HFFc6 (cell line): Measurements from ENCODE around the gene RETSAT. TPM values are rescaled to one million over a fixed set of nuclear protein-coding genes. Genes with fewer than 3 reads are reported as not detected.
"Not testable (repeated sequence)": the region's sequence is repeated elsewhere in the genome, so short reads cannot be mapped to it uniquely, and the experiment has no call there.

Source experiments
- DNase-seq: peaks from one replicate; pipeline ENCODE4 v3.0.0-alpha.2; 2018
- H3K27ac Mint-ChIP-seq: 2 replicates; pipeline ENCODE4 v1.8.0; 2020; ENCODE audit warnings: mild to moderate bottlenecking, mixed read lengths
- H3K27me3 Mint-ChIP-seq: 2 replicates; pipeline ENCODE4 v1.8.0; 2021; ENCODE audit warnings: mild to moderate bottlenecking, moderate library complexity, mixed read lengths; ENCODE audit not compliant: insufficient read depth
- H3K36me3 Mint-ChIP-seq: 2 replicates; pipeline ENCODE4 v1.8.0; 2021; ENCODE audit warnings: low read depth, mixed read lengths
- H3K4me1 Mint-ChIP-seq: 2 replicates; pipeline ENCODE4 v1.8.0; 2020; ENCODE audit warnings: low read depth, mixed read lengths
- H3K4me3 Mint-ChIP-seq: 2 replicates; pipeline ENCODE4 v1.8.0; 2020; ENCODE audit warnings: mild to moderate bottlenecking, moderate library complexity, mixed read lengths
- H3K9me3 Mint-ChIP-seq: 2 replicates; pipeline ENCODE4 v1.8.0; 2020; ENCODE audit warnings: mild to moderate bottlenecking, mixed read lengths
- CTCF ChIP-seq: fragments of 200-600 bp; sonication (generic); IDR thresholded peaks from 2 replicates; pipeline ENCODE4 v1.5.0; 2021; ENCODE audit warnings: antibody characterized with exemption, mild to moderate bottlenecking
- total RNA-seq, 6 experiments: library from RNA; stranded (reverse); fragmentation: NEBNext Ultra II Directional; extraction: Animal tissue kit (Norgen Biotek cat#: 25700); gene quantifications; 2 replicates in 1 of 6; 3 replicates in 5 of 6; pipeline ENCODE4 v1.2.3, GENCODE V29; 2021

RETSAT gene
- total RNA-seq, 6 experiments from 2014 or later, result 36.3 to 50.4 (median 39.0) TPM

GRCh38 chr2:85341269-85342029 is 12.9 kb downstream of the RETSAT start:
- no peak for DNase-seq
- TF ChIP-seq CTCF, result no peak
- no peak overlapping the region for H3K4me3 Mint-ChIP-seq
- H3K9me3 Mint-ChIP-seq, result no peaks in the 10 kb centered on the region
- no peaks in the 10 kb centered on the region; the same call in 1 of the 2 replicates for H3K27me3 Mint-ChIP-seq
- H3K27ac Mint-ChIP-seq, result no peak overlapping the region
- H3K36me3 Mint-ChIP-seq, result peaks cover 11% of the 10 kb centered on the region
- peaks cover 6% of the 10 kb centered on the region; the same call in 1 of the 2 replicates for H3K4me1 Mint-ChIP-seq

- H3K27ac Mint-ChIP-seq, result no peak overlapping the region
- peaks cover 6% of the 10 kb centered on the region; the same call in 1 of the 2 replicates for H3K4me1 Mint-ChIP-seq
- no peak for TF ChIP-seq CTCF
- no peaks in the 10 kb centered on the region for H3K9me3 Mint-ChIP-seq
- H3K4me3 Mint-ChIP-seq, result peak overlapping the region; percentile 50; the same call in 1 of the 2 replicates
- H3K27me3 Mint-ChIP-seq, result no peaks in the 10 kb centered on the region; the same call in 1 of the 2 replicates
- no peak for DNase-seq
- H3K36me3 Mint-ChIP-seq, result peaks cover 11% of the 10 kb centered on the region
Observed at GRCh38 chr2:85340034-85340892, 14.1 kb downstream of the RETSAT start.

GRCh38 chr2:85334928-85335327 is 19.4 kb downstream of the RETSAT start:
- no peaks in the 10 kb centered on the region for H3K36me3 Mint-ChIP-seq
- H3K4me1 Mint-ChIP-seq, result no peaks in the 10 kb centered on the region
- no peak overlapping the region for H3K27ac Mint-ChIP-seq
- DNase-seq, result no peak
- H3K9me3 Mint-ChIP-seq, result no peaks in the 10 kb centered on the region
- TF ChIP-seq CTCF, result no peak
- H3K27me3 Mint-ChIP-seq, result no peaks in the 10 kb centered on the region
- no peak overlapping the region for H3K4me3 Mint-ChIP-seq

GRCh38 chr2:85333877-85334276 is 20.5 kb downstream of the RETSAT start:
- H3K36me3 Mint-ChIP-seq, H3K27me3 Mint-ChIP-seq, H3K4me3 Mint-ChIP-seq, DNase-seq, H3K9me3 Mint-ChIP-seq, H3K4me1 Mint-ChIP-seq, H3K27ac Mint-ChIP-seq: not testable (repeated sequence)

GRCh38 chr2:85330839-85331636 is 23.3 kb downstream of the RETSAT start:
- Mint-ChIP-seq H3K4me3 (no peak overlapping the region), H3K36me3 (peaks cover 16% of the 10 kb centered on the region), H3K27me3 (peaks cover 3% of the 10 kb centered on the region; the same call in 1 of the 2 replicates), H3K27ac (no peak overlapping the region), H3K4me1 (peaks cover 26% of the 10 kb centered on the region), H3K9me3 (no peaks in the 10 kb centered on the region)
- no peak for TF ChIP-seq CTCF
- no peak for DNase-seq

GRCh38 chr2:85329701-85330100 is 24.6 kb downstream of the RETSAT start:
- not testable (repeated sequence) for H3K4me3 Mint-ChIP-seq, DNase-seq, H3K27ac Mint-ChIP-seq, H3K9me3 Mint-ChIP-seq, H3K27me3 Mint-ChIP-seq
- Mint-ChIP-seq H3K36me3 (peaks cover 30% of the 10 kb centered on the region), H3K4me1 (peaks cover 39% of the 10 kb centered on the region)
